T-helper 1 cell treated with Interleukin-12 subunit alpha and Interleukin-12 subunit beta and Interleukin-4 antibody, amounts not matched to agents 30 μg/mL and 1 μg/mL, for 36 hours (primary cell): ENCODE results near the gene DCXR.

Experiments
- H3K27ac Mint-ChIP-seq: one replicate; pipeline ENCODE4 v1.8.0; 2021; ENCODE audit warnings: mild to moderate bottlenecking, mixed read lengths
- H3K27me3 Mint-ChIP-seq: one replicate; pipeline ENCODE4 v1.8.0; 2021; ENCODE audit warnings: low read depth, mixed read lengths
- H3K36me3 Mint-ChIP-seq: one replicate; pipeline ENCODE4 v1.8.0; 2021; ENCODE audit warnings: low read depth, mixed read lengths
- H3K4me1 Mint-ChIP-seq: one replicate; pipeline ENCODE4 v1.8.0; 2021; ENCODE audit warnings: low read depth, mixed read lengths
- H3K4me3 Mint-ChIP-seq: one replicate; pipeline ENCODE4 v1.8.0; 2021; ENCODE audit warnings: mild to moderate bottlenecking, moderate library complexity, mixed read lengths
- H3K9me3 Mint-ChIP-seq: one replicate; pipeline ENCODE4 v1.8.0; 2021; ENCODE audit warnings: mixed read lengths

The DCXR gene

DNA sequence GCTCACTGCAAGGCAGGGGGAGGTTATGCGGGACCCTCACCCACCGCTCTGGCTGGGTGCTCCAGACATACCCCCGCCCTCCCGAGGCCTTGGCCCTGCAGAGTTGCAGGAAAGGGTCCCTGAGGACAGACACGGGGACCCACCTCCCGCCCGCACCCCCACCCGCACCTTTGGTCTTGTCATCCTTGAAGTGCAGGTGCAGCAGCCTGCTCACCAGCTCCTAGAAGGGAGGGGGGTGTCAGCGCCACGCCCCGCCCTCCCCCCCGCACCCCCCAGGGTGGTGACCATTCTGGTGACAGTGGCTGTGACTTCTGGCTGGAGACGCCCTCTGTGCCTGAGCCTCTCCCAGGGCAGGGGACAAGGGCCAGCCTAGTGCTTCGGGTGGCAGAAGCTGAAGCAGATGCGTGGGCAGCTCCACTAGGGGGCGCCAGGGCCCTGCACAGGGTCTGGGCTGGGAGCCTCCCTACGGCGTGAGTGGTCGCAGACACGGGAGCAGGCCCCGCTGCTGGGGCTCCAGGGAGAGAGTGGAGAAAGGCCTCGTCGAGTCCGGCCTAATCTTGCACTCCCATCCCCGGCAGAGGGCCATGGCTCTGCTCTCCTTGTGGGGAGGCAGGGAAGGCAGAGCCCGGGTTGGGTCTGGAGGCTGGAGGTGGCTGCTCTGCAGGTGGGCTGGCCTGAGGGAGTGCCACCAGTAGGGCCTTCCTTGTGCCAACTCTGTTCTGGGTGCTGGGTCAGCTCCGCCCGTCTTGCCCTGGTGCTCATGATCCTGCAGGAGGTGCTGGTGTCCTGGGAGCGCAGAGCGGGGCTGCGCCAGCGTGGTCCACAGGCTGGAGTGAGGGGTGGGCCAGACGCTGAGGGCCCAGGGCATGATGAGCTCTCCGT, 17.6 kb downstream of the DCXR start:
- H3K27me3 Mint-ChIP-seq, result no peaks in the 10 kb centered on the region
- no peaks in the 10 kb centered on the region for H3K36me3 Mint-ChIP-seq
- no peaks in the 10 kb centered on the region for H3K9me3 Mint-ChIP-seq
- H3K4me3 Mint-ChIP-seq, result peak overlapping the region; percentile 34
- no peak overlapping the region for H3K27ac Mint-ChIP-seq
- H3K4me1 Mint-ChIP-seq, result peaks cover 15% of the 10 kb centered on the region

DNA sequence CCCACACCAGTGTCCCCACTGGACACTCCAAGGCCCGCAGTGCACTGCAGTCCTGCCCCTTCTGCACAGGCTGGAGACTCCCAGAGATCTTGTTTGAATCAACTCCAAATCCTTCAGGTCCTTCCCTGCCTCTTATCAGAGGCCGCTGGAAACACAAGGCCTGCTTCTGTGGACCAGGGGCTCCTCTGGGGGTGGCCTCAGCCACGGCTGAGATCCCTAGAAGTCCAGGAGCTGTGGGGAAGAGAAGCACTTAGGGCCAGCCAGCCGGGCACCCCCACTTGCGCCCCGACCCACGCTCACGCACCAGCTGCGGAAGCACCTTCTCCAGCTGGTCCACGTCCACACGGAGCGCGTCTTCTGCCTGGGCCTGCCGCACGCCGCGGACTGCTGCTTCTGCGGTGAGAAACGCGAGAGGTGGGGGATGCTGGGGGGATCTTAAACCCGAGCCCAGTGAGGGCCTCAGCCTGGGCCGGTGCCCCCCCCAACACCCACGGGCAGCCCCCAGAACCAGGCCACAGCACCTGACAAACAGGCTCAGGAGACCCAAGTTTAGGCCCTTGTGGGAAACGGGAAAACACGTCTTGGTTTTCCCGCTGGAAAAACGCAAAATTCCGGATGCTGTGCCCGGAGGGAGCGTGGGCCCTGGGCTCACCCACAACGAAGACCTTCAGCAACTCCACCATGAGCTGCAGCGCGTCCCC, 18.4 kb downstream of the DCXR start:
- H3K9me3 Mint-ChIP-seq, result no peaks in the 10 kb centered on the region
- H3K4me3 Mint-ChIP-seq, result no peak overlapping the region
- no peaks in the 10 kb centered on the region for H3K27me3 Mint-ChIP-seq
- peaks cover 13% of the 10 kb centered on the region for H3K4me1 Mint-ChIP-seq
- no peak overlapping the region for H3K27ac Mint-ChIP-seq
- H3K36me3 Mint-ChIP-seq, result no peaks in the 10 kb centered on the region

DNA sequence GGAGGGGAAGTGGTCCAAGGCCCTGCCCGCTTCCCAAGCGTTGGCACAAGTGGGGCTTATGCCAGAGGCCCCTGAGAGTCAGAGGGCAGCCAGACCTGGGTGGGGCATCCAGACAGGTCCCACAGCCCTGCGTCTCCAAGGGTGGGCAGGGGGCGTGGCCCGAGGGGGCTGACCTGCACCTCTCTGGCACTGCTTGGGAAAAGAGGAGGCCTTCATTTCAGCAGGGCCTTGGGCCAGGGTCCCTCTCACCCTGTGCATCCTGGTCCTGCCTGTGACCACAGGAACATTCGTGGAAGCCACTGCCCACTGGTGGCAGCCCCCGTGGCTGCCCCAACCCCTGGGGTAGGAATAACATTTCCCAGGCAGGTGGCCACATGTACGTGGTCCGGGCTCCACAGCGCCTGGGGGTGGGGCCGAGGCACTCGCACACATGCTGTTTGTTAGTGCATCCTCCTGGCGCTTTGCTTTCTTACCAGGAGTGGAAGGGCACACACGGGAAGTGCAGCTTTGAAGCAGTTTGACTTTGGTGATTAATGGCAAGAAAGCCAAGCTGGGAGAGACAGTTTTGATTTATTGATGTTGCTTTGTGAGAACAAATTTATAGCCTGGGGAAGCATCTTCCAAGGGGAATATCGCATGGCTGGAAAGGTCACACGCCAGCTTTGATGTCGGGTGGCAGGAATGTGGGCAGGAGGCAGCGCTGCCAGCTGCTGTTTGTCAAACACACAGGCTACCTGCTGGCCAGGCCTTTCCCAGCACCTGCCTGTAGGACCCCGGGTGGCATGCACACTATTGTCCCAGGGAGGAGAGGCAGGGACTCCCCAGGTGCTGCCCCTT, 19.1 kb downstream of the DCXR start:
- Mint-ChIP-seq H3K27ac (no peak overlapping the region), H3K4me3 (no peak overlapping the region)

DNA sequence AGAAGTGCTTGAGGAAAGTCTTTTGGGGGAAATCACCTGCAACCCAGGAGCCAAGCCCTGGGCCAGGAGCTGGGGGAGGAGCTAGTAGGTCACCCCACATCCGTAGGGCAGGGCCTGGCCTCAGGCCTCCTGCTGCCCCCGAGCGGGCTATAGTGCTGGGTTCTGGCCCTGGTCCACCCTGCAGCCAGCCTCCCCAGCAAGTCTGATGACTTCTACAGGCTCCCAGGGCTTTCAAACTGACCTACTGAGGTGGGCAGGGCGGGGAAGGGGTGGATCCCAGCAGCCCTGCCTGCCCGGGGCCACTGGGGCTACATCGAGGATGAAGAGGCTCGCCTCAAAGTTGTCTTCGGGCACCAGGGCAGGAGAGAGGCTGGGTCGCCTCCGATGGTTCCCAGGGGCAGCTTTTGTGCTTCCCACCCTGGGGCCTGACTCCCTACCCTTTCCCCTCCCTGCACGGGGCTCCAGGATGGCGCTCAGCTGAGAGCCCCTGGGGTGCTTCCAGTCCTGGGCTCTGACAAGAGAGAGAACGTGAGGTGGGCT, 19.8 kb downstream of the DCXR start:
- H3K4me3 Mint-ChIP-seq, result no peak overlapping the region
- peaks cover 8% of the 10 kb centered on the region for H3K4me1 Mint-ChIP-seq
- no peaks in the 10 kb centered on the region for H3K27me3 Mint-ChIP-seq
- no peak overlapping the region for H3K27ac Mint-ChIP-seq
- H3K9me3 Mint-ChIP-seq, result no peaks in the 10 kb centered on the region
- H3K36me3 Mint-ChIP-seq, result no peaks in the 10 kb centered on the region

More for the DNA sequence above, 19.1 kb downstream of the DCXR start:
- Mint-ChIP-seq H3K4me1 (peaks cover 8% of the 10 kb centered on the region), H3K27me3 (no peaks in the 10 kb centered on the region), H3K36me3 (no peaks in the 10 kb centered on the region), H3K9me3 (no peaks in the 10 kb centered on the region)

DNA sequence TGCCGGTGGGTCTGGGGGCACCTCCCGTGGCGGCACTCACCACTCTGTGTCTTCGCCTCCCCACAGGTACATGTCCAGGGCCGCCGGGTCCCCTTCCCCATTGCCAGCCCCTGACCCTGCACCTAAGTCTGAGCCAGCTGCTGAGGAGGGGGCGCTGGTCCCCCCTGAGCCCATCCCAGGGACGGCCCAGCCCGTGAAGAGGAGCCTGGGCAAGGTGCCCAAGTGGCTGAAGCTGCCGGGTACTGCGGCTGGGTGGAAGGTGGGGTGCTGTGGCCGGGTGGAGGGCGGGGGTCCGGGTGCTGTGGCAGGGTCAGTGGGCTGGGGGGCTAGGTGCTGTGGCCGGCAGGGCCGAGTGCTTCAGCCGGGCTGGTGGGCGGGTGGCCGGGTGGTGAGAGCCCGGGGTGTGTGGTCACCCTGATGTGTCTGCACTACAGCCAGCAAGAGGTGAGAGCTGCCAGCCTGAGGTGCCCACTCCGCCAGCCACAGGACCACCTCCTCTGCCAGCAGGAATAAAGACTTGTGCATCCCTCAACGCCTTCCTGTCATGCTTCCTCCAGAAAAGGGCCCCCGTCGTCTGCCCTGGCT, 20.5 kb downstream of the DCXR start:
- Mint-ChIP-seq H3K9me3 (no peaks in the 10 kb centered on the region), H3K27ac (no peak overlapping the region), H3K4me1 (peaks cover 7% of the 10 kb centered on the region), H3K36me3 (no peaks in the 10 kb centered on the region), H3K27me3 (no peaks in the 10 kb centered on the region), H3K4me3 (no peak overlapping the region)

DNA sequence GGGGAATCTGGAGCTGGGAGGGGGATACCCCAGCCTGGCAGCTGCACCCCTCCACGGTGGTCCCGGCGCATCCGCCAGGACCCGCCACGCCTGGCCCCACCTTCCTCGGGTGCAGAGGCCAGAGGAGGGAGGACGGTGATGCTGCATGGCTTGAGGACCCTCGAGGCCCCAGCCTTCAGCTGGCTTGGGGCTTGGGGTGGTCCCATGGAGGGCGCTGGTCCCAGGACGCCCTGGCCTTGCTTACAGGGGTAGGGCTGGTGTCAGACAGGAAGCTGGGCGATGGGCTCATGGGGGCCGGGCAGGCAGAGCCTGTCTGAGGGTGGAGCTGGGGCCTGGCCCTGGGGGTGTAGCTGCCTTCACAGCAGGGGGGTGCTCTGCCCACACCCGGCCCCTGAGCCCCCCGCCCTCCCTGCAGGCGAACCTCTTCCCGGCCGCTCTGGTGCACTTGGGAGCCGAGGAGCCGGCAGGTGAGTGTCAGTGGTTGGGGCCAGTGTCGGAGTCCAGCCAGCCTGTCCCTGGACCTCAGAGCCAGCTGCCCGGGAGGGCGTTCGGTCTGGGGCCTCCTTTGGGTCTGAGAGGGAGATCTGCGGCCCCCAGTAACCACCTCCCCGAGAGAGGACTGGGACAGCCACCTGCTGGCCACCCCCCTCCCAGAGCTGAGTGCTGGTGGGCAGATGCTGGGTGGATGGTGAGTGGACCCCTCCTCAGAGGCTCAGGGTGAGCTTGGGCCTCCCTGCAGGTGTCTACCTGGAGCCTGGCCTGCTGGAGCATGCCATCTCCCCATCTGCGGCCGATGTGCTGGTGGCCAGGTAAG, 21.2 kb downstream of the DCXR start:
- H3K4me3 Mint-ChIP-seq, result no peak overlapping the region
- no peaks in the 10 kb centered on the region for H3K27me3 Mint-ChIP-seq
- peaks cover 2% of the 10 kb centered on the region for H3K4me1 Mint-ChIP-seq
- no peak overlapping the region for H3K27ac Mint-ChIP-seq
- no peaks in the 10 kb centered on the region for H3K36me3 Mint-ChIP-seq
- no peaks in the 10 kb centered on the region for H3K9me3 Mint-ChIP-seq

DNA sequence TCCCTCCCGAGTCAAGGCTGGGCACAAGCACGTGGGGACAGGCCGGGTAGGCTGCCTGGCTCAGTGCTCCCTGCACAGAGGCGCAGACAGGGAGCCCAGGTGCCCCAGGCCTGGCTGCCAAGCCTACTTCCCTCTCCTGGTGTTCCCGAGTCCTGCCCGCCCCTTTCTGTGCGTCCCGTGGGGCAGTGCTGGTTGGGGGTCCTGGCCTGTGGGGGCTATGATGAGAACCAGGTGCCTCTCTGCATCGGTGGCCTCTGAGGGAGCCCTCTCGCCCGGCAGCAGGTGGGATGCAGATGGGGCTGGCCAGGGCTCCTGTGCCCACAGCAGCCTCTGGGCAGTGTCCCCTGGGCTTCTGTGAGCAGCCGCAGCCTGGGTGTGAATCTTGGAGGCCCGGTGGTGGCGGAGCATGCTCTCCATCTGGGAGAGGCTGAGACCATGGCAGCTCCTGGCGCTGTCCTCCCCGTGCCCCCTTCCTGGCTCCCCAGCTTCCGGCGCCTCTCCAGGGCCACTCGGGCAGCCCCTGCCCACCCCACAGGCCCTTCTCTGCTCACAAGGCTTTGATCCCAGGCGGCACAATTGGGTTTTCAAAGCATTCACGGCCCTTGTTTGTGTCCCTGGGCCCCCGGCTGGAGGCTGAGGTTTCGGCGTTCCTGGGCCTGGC, 22.1 kb downstream of the DCXR start:
- no peak overlapping the region for H3K27ac Mint-ChIP-seq
- no peaks in the 10 kb centered on the region for H3K4me1 Mint-ChIP-seq
- no peaks in the 10 kb centered on the region for H3K27me3 Mint-ChIP-seq
- H3K9me3 Mint-ChIP-seq, result no peaks in the 10 kb centered on the region
- no peak overlapping the region for H3K4me3 Mint-ChIP-seq
- H3K36me3 Mint-ChIP-seq, result no peaks in the 10 kb centered on the region

DNA sequence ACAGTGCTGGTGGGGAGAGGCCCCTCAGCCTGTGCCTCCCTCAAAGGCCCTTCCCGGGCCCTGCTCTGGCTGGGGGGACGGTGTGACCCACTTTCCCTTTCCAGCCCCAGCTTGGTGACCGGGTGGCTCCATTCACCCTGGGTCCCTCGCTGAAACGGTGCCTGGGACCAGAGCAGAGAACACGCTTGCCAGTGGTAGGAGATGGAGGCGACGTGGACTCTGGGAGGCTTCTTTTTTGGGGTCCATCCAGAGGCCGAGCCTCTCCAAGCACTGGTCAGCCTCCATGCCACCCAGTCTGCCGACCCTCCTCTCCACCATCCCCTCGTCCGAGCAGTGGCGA, 22.6 kb downstream of the DCXR start:
- Mint-ChIP-seq H3K4me1 (no peaks in the 10 kb centered on the region), H3K27me3 (no peaks in the 10 kb centered on the region), H3K4me3 (no peak overlapping the region), H3K9me3 (no peaks in the 10 kb centered on the region), H3K36me3 (no peaks in the 10 kb centered on the region), H3K27ac (no peak overlapping the region)

DNA sequence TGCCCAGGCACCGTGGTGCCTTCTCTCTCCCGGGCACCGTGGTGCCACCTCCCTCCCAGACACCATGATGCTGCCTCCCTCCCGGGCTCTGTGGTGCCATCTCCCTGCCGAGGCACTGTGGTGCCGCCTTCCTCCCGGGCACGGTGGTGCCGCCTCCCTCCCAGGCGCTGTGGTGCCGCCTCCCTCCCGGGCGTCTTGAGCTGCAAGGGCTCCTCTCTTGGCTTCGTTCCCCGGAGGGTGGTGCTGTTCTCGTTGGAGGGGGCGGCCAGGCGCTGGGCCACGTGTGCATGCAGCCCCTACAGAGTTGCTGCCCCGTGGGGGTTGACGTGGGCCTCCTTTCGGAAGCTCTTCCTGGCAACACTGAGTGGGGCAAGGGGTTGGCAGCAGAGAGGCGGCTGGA, 23.1 kb downstream of the DCXR start:
- no peak overlapping the region for H3K4me3 Mint-ChIP-seq
- no peaks in the 10 kb centered on the region for H3K4me1 Mint-ChIP-seq
- H3K9me3 Mint-ChIP-seq, result no peaks in the 10 kb centered on the region
- no peaks in the 10 kb centered on the region for H3K27me3 Mint-ChIP-seq
- H3K36me3 Mint-ChIP-seq, result no peaks in the 10 kb centered on the region
- no peak overlapping the region for H3K27ac Mint-ChIP-seq

DNA sequence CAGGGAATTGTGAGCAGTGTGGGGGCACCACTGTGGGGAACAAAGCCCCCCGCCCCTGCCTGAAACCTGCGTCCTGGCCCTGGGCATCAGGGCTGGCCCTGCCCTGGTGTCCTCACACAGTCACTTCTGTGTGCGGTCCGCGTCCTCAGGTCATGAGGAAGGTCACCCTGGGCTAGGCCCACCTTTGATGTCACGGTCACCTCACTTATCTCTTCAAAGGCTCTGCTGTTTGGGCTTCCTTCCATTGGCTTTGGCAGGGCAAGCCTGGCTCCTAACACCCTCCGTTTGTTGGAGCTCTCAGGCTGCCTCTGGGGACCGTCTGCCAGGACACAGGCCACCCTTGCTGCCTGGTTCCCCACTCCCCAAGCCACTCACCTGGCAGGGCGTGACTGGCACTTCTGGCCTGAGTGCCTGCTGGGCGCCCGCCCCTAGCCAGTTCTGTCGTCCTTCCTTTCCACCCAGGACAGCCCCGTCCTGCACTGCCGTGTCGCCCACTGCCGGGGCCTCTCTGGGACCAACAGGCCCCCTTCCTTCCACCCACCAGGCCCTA, 23.6 kb downstream of the DCXR start:
- Mint-ChIP-seq H3K4me1 (no peaks in the 10 kb centered on the region), H3K36me3 (no peaks in the 10 kb centered on the region), H3K27ac (no peak overlapping the region), H3K9me3 (no peaks in the 10 kb centered on the region), H3K4me3 (no peak overlapping the region), H3K27me3 (no peaks in the 10 kb centered on the region)

DNA sequence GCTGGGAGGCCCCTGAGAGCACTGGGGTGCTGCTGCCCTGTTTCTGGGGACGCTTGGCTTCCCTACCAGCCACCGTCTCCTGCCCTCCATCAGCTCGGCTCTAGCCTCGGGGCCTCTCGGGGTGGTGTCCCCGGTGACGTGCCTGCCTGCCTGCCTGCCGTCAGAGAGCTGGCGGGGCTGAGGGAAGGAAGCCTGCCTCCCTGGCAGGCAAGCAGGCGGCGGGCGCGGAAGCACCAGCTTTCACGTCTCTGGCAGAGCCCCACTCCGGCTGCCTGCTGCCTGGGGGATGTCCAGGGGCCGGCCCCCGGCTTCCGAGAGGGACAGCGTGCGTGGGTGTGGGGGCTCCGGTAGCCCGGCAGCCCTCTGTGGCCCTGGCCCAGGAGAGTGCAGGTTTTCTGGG, 24.2 kb downstream of the DCXR start:
- H3K27me3 Mint-ChIP-seq, result no peaks in the 10 kb centered on the region
- H3K4me1 Mint-ChIP-seq, result no peaks in the 10 kb centered on the region
- H3K27ac Mint-ChIP-seq, result no peak overlapping the region
- no peaks in the 10 kb centered on the region for H3K9me3 Mint-ChIP-seq
- no peak overlapping the region for H3K4me3 Mint-ChIP-seq
- no peaks in the 10 kb centered on the region for H3K36me3 Mint-ChIP-seq

DNA sequence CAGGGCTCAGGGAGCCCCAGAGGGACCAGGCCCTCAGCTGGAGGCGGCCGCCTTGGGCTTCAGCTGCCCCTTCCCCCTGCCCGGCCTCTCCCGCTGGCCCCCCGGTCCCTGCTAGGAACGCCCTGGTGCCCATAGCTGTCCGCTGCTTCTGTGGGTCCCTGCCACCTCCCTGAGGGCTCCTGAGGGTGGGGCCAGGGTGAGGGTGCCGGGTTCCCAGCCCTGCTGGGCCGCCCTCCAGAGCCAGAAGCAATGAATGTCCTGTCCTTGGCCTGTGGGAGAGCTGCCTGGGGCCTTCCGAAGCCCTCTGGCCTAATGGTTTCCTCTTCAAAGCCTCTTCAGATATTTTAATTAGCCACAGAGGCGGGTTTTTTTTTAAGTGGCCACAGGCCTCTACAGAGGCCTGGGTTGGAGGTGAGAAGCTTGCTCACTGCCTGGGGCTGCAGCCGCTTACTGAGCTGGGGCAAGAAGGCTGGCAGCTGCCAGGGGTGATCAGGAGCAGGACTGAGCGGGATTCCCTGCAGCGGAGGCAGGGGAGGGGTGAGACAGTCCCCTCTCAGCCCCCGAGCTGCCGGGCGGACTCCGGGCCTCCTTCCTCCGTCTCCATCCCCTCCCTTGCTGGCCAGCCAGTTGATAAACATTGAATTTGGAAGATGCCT, 24.7 kb downstream of the DCXR start:
- no peak overlapping the region for H3K4me3 Mint-ChIP-seq
- H3K36me3 Mint-ChIP-seq, result no peaks in the 10 kb centered on the region
- H3K27ac Mint-ChIP-seq, result no peak overlapping the region
- no peaks in the 10 kb centered on the region for H3K4me1 Mint-ChIP-seq
- H3K27me3 Mint-ChIP-seq, result no peaks in the 10 kb centered on the region
- no peaks in the 10 kb centered on the region for H3K9me3 Mint-ChIP-seq

DNA sequence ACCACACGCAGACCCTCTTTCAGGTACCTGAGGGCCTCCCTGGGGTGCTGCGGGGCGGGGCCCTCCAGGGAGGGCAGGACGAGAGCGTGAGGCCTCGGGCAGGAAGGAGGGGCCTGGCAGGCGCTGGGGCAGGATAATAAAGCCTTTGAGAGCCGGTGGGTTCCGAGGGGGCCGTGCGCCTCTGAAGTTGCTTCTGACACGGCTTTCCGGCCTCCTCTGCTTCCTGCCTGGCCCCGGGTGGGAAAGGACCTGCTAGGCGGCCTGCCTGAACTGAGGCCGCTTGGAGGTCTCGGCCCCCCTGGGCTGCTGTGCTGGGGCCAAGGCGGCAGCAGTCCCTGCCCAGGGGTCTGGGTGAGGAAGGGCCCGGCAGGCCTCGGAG, 25.2 kb downstream of the DCXR start:
- Mint-ChIP-seq H3K27me3 (no peaks in the 10 kb centered on the region), H3K36me3 (no peaks in the 10 kb centered on the region), H3K4me1 (no peaks in the 10 kb centered on the region), H3K9me3 (no peaks in the 10 kb centered on the region), H3K27ac (no peak overlapping the region), H3K4me3 (no peak overlapping the region)
